HG03108 (cell line): ENCODE data around the gene RIPOR2.
"Not testable (repeated sequence)": the region's sequence is repeated elsewhere in the genome, so short reads cannot be mapped to it uniquely, and the experiment has no call there.

Experiments
- ATAC-seq: cut with Tn5 transposase; IDR thresholded peaks from one replicate; pipeline ENCODE4 v1.9.1; 2021; ENCODE audit warnings: moderate library complexity; ENCODE audit not compliant: unreplicated experiment

The RIPOR2 gene

DNA sequence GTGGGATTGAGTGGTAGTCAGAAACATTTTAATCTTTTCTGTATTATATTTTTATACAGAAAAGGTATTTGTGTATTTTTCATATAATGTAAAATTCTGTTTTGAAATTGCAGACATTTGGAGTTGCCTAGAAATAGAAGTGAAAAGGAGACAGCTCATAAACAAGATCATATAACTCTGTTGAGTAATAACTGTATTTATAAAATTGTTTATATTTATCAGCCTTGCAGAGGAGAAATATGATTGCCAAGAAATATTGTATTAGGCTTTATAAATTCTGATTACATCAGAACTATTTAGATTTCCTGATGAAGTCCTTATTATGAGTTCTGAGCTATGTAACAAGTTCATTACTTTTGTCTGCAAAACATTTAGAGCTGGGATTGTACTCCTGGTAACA is 55.3 kb downstream of the RIPOR2 start:
- ATAC-seq: no peak

DNA sequence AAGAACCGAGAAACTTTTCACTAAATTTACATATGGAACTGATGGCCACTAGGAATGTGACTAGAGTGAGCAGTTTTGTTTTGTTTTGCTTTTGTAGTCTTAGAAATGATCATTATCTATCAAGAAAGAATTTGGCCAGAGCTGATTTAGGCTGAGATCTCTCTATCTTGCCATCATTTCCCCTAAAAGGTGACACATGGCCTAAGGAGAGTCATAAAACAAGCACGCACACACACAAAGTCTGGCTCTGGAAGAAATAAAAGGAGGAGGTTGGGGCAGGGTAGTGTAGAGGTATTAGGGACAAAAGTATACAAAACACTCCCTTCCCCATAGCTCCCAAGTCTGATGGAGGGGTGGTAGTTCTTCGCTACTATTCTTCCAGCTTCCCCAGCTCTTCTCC is 56.4 kb downstream of the RIPOR2 start:
- ATAC-seq: no peak

DNA sequence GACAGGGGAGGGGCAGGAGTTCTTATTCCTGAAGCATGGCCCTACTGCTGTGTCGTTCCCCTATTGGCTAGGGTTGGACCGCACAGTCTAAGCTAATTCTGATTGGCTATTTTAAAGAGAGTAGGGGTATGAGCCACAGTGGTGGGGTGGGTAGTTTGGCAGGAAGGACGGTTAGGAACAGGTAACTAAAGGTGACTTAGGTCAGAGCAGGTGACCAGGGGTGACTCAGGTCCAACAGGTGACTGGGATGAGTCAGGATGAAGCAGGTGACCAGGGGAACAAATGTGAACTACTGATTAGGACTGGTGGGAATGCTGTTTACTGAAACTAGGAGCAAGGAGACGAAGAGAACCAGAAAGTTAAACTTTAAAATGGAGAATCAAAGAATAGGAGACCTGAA is 58.0 kb downstream of the RIPOR2 start:
- ATAC-seq: not testable (repeated sequence)

DNA sequence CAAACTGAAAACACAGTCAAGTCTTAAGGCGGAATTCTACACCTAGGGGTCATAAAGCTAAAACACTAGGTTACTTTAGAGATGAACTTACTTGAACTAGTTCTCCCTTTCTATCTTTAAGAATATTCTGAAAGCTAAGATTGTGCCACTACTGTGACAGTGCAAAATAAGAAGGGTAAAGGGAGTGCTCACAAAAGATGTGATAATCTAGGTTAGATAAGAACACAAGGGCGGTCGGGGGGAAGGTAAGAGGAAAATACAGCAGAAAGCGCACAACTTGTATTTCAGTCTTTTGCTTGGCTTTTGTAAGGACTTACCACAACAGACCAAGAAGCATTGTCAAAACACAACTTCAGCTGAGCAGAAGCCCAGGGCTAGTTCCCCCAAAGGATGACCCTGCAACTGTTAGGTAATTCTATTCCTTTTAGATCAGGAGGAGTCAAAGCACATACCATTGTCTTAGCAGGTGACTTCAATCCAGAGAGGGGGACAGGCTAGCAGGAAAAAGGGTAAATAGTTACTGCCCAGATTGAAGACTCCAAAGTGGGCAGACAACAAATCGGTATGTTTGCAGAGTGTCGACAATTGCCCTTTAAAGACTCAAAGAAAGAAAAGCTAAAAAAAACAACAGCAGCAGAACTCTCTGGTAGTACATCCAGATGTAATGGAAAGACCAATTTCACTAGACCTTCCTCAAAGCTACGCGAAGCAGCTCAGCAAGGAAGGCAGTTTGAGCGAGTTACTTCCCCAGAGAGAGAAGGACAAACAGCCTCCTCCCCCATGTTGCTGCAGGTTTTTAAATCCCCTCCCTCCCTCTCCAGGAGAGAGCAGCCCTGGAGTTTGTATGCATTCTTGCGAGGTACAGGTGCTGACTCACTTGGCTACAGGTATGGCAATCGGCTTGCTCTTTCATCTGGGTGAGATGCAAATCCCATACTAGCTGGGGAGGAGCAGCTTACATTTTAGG is 59.0 kb downstream of the RIPOR2 start:
- no peak for ATAC-seq

DNA sequence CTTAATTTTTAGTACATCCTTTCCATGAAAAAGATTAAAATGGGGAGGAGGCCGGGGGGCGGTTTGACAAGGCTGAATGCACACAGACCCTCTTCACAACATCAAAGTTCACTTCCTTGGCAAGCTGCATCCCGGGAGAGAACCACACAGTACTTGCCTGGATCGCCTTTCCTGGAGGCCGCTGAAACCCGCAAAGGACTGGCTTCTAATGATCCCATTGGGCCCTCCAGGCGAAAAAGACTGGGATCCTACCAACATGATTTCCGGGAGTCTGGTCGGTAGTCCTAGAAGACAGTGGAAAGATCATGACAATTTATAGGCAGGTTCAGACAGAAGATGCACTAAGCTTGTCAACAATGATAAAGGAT is 60.2 kb downstream of the RIPOR2 start:
- ATAC-seq: no peak

DNA sequence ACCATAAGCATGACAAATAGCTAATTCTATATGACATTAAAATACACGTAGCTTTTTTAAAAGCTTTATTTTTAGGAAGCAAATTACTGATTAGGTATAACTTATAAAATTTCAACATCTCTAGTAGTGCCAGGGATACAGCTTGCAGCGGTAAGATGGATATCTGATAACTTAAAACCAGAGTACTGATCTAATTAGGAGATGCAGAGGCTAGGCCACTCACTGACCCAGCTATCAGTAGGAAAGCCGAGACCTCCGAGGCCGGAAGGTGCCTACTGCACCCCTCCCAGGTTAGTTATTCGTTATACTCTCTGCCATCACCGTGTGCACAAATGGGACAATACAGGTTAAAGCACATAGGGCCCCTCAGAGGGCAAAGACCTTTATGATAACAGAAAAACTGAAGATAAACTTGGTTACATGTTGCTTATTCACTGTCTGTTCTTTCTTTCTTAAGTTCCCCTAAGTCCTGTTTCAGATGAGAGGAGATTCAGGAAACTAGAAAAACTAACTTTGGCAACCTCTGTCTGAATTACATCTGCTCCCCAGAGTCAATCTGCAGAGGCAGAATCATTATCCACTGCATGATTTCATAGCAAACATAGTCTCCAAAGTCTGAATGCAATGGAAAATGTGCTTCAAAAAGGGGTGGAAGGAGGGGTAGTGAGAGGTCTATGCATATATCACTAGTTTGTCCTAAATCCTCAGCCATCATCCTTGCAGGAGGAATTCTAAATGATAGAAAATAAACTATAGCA is 60.8 kb downstream of the RIPOR2 start:
- no peak for ATAC-seq

DNA sequence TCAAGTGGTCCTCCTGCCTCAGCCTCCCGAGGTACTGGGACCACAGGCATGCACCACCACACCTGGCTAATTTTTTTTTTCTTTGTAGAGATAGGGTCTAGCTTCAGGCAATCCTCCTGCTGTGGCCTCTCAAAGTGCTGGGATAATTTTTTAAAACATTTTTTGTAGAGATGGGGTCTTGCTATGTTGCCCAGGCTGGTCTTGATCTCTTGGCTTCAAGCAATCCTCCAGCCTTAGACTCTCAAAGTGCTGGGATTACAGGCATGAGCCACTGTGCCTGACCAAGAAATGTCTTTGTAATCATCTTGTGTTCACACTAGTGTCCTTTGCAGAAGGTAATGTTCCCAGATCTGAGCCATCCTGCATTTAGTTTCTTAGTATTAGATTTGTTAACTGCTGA is 61.6 kb downstream of the RIPOR2 start:
- ATAC-seq: no peak

DNA sequence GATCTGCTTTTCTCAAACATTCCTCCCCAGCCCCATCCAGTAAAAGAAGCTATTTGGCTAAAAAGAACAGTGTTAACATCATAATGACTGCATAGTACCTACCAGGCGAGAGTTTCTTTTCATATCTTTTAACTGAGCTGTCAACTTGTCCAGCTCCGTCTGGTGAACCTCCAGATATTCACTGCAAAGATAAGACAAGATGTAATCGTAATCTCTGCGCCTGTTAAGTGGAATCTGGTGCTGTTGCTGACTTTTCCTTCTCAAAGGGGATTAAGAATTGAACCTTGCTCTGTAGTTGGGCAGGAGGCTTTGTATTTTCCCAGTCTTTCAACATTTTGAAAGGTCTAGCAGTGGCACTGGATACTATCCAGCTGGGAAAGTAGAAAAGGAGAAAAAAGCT is 63.0 kb downstream of the RIPOR2 start:
- ATAC-seq: no peak

DNA sequence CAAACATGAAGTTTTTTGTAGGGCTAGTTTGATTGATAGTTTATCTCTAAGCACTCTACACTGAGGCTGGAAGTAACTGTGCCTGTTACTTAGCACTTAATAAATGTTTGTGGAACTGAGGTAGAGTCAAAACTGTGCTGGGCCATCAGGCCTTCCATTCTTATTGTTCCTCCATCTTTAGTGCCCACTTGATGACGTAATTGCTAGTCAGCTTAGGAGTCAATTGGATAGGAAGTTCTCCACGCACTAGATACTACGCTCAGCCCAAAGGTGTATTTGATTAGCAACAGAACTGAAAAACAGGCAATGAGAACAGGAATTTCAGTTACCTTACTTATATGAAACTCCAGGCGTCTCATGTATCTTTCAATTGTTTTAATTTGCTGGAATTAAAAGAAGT is 67.0 kb downstream of the RIPOR2 start:
- no peak for ATAC-seq

DNA sequence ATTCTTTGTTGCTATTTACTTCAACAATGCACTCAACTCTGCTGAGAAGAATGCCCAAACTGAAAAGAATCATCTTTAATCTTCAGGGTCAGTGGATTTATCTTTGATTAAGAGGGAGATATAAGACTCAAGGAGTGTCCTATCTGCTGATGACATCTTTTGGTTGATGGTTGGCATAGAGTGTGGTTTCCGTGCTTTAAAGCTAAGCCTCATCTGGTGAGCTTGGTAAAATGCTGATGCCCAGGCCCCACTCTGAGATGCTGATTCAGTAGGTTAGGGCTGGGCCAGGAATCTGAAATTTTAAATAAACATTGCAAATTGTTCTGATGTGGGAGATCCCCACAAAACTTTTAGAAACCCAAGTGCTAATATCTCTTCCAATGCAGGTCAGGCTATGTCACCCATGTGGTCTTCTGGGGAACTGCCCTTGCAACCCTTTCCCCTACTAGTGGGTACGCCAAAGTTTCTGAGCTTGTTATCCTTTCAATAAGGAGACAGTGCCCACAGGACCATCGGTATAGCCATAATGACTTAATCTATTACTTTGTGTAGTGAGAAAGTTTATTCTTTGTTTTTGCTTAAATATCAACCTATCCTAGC is 68.6 kb downstream of the RIPOR2 start:
- ATAC-seq: no peak

DNA sequence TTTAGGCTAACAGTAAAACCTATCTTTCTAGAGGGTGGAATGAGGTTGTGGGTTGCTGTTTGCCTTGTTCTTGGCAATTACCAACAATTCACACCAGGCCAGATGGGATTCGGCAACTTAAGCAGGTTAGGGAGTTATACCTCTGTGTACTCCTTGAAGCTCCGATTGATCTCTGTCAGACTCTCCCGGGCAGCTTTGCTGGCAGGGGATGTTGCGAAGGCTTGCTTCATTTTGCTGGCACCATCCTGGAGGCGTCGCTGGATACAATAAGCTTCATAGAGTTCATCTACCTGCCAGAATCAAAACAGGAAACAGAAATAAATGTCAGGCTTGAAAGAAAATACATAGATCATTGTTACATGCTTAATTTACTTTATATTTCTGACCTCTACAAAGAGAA is 70.6 kb downstream of the RIPOR2 start:
- ATAC-seq: no peak

DNA sequence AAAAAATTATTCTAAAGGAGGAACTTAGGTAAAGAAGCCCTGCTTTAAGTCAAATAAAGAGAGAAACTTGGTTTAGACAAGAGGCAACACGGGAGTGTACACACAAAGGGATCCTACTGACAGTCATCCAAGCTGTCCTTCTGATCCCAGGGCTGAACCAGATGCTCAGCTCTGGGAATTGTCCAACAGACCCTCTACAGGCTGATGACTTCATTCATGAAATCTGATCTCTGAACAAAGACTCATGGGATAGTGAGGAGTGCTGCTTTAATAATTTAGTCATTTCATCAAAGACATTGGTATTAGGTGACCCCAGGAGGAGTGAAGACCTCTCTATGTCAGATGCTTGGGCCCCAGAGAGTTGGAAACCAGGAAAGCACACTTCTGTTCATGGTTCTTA is 71.4 kb downstream of the RIPOR2 start:
- no peak for ATAC-seq

DNA sequence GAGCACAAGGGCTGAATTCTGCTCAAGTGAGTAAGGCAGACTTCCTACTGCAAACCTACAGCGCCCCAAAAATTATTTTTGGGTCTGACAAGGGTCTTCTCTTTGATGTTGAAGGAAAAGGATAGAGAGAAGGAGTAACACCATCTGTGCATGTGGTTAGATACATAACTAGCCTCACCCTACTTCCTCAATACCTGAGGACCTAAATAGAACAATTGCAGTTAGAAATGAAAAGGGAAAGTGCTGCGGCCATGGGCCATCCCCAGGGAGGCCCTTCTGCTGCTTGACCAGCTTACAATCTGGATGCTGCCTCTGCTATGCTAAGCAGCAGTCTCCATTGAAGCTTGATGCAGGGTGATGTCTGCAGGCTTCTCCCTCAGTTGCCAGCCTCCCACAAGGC is 73.8 kb downstream of the RIPOR2 start:
- ATAC-seq: peak; percentile 85

DNA sequence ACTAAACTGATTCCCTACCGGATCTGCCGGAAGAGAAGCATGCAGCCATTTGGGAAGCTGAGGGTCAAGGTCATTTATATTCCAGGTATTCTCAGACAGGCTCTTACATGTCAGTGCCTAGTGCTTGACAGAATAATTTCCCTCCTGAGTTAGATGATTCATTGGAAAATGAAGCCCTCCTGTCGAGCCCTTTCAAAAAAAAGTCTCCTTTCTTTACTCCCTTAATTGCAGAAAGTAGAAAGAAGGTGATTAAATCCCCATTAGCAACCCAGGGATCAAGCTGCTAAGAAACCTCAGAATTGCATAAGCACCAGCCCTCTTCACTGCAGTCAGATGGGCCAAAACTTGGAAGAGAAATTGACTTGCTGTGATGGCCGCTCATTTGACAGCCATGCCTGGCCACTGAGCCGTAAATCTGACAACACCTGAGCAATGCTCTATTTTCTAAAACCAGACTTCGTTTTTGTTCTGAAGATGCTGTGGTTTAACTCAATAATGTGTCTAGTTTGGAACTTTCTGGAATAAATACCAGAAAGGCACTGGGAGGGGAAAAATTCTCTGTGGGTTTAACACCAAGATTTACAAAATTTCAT is 76.1 kb downstream of the RIPOR2 start:
- no peak for ATAC-seq

DNA sequence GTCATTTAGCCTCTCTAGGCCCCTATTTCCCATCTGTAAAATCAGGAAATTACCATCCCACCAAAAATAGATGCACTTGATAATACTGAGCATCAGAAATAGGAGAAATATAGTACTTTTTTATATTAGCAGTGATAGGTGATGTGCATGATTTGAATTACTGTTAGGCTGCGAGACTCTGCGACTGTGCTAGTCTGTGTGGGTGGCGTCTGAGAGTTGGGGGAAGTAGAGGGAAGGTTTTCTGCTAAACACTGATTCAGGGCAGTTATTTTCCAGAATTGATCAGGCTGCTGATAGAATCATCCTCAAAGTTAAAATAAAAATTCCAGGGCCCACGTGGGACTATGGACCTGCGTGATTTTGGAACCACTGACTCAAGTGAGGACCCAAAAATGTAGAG is 76.6 kb downstream of the RIPOR2 start:
- no peak for ATAC-seq

DNA sequence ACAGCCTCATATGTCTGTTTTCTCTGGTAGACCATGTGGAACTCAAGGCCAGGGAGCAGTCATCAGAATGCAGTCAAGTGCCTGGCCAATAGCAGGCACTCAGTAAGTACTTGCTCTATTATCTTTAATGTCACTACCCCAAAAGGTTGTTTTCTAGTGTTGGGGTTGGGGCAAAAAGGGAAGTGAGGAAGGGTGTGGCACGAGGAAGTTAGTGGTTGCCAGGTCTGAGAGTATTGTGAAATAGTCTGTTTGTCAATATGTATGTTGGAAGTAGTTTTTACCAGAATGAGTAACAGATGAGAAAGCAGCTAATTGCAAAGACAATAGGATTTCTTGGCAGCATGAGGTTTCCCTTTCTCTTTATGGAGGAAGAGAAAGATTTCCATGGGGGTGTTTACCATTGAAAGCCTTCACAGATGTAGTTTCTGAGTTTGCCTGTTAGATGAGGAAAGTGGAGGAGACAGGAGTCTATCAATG is 77.5 kb downstream of the RIPOR2 start:
- ATAC-seq: no peak

DNA sequence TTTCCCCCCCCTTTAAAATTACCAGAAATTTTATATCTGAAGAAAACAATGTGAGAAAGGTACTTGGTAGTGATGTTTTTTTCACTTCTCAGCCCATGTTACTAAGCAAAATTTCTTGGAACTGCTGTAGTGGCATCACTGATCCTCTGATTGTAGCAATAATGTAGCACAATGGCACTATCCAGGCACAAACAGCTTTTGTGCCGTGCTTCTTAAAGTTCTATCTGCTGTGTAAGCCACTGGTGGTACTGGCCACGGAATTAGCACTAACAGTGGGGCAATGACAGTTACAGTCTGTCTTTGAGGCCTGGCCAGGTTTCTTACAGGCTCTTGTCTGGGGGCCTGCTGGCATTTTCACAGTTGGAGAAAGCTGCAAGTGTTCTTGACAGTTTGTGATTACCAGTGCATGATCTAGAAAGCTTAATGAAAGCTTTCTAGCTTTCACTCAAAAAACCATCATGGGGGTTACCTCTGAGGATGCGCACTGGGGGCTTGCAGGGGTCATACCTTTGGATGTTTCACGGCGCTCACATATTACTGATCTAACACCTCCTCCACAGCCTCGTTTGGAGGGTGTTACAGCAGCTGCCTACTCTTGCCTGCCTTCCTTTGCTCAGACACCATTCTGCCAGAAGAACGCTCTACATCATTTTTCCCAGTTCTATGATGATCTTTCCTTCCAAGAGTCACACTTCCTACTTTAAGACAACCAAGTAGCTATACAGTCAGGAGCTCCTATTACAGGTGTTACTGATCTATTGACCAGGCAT is 78.7 kb downstream of the RIPOR2 start:
- ATAC-seq: no peak

DNA sequence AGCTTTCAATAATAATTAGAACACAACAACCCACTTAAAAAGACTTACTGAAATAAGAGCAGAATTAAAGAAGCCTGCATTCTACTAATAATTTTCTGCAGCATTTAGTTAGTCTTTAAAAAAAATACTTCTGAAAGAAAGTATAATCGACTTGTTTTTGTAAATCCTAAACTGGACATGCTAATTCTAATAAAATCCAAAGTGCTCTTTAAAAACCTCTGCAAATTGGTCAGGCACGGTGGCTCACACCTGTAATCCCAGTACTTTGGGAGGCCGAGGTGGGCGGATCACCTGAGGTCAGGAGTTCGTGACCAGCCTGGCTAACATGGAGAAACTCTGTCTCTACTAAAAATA is 79.5 kb downstream of the RIPOR2 start:
- no peak for ATAC-seq

DNA sequence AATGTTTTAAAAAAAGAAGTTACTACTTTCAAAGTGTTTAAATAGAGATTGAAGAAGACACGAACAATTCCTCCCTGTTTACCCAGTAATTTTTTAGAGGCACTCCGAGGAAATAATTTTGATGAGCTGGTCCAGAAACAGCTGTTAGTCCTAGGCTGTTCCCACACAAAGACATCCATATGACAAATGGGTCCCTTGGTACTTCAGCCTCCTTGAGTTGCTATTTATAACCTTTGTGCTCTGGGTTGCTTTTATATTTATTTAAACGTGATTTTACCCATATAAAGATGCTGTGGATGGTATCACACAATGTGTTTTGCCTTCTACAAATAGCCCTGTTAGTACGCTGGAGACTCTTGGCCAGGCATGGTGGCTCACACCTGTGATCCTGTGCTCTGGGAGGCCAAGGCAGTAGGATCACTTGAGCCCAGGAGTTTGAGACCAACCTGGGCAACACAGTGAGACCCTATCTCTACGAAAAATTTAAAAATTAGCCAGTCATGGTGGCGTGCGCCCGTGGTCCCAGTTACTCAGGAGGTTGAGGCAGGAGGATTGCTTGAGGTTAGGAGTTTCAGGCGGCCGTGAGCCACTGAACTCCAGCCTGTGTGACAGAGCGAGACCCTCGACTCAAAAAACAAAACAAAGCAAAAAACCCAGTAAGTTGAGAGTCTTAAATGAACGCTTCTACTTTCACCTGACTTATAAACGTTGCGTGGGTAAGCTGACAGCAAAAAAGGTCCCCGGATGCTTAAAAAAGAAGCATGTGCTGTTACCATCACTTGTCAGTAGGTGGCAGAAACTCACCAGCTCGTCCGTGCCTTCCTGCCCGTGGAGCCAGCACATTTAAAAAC is 80.1 kb downstream of the RIPOR2 start:
- ATAC-seq: no peak
